CD4-positive, alpha-beta T cell treated with Interleukin-15 for 4 hours (primary cell): ENCODE results near the gene IFI44L.

Experiments
- DNase-seq: peaks from one replicate; pipeline ENCODE4 v3.0.0-alpha.2; 2020; ENCODE audit warnings: low spot score

IFI44L gene

DNA sequence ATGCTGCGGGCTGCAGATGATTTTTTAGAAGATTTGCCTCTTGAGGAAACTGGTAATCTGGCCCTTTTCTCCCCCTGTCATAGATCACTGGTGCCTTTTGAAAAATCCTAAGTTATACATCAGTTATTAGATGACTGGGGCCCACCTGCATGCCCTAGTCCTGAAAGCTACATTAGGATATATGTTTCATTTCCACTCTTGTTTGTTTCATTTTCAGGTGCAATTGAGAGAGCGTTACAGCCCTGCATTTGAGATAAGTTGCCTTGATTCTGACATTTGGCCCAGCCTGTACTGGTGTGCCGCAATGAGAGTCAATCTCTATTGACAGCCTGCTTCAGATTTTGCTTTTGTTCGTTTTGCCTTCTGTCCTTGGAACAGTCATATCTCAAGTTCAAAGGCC lies 21.3 kb downstream of the IFI44L start:
- no peak for DNase-seq

- peak; percentile 49 for DNase-seq
Observed at GRCh38 chr1:78645723-78646122, 25.5 kb downstream of the IFI44L start.

GRCh38 chr1:78647238-78647637 lies 27.0 kb downstream of the IFI44L start:
- DNase-seq, result no peak

DNA sequence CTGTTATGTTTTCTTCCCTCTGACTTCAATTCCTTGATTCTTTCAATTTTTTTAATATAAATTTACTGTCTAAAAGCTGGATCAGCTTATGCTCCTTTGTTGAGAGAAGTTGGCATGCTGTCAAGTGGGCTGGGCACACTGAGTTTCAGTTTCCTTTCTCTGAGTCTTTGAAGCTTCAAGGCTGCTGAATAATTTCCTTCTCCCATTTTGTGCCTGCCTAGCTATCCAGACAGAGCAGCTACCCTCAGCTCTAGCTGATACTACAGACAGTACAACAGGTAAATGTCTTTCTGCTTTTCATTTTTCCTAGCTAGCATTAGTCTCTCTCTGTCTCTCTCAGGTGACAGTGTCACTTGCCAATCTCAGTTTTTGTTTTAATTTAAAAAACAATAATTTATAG lies 29.4 kb downstream of the IFI44L start, which contains the start of gene IFI44:
Gene IFI44 (plus strand): TSS at position 204 of the 400 bp plus-strand sequence. CDS start 365 bp downstream, outside the sequence.
- DNase-seq, result peak; percentile 75

DNA sequence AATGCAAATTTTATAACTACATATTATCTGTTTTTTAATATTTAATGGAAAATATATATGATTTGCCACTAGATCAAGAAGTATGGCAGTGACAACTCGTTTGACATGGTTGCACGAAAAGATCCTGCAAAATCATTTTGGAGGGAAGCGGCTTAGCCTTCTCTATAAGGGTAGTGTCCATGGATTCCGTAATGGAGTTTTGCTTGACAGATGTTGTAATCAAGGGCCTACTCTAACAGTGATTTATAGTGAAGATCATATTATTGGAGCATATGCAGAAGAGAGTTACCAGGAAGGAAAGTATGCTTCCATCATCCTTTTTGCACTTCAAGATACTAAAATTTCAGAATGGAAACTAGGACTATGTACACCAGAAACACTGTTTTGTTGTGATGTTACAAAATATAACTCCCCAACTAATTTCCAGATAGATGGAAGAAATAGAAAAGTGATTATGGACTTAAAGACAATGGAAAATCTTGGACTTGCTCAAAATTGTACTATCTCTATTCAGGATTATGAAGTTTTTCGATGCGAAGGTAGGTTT lies 29.9 kb downstream of the IFI44L start:
- no peak for DNase-seq

DNA sequence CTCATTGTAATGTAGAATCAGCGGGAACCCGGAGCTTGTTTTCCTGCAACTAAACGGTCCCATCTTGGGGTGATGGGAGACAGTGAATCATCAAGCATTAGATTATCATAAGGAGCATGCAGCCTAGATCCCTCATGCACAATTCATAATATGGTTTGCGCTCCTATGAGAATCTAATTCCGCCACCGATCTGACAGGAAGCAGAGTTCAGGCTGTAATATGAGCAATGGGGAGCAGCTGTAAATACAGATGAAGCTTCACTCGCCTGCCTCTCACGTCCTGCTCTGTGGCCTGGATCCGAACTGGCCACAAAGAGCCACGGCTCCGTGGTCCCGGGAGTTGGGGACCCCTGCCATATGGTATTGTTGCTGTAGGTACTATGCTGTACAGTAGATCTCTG lies 31.0 kb downstream of the IFI44L start:
- DNase-seq, result peak; percentile 32

DNA sequence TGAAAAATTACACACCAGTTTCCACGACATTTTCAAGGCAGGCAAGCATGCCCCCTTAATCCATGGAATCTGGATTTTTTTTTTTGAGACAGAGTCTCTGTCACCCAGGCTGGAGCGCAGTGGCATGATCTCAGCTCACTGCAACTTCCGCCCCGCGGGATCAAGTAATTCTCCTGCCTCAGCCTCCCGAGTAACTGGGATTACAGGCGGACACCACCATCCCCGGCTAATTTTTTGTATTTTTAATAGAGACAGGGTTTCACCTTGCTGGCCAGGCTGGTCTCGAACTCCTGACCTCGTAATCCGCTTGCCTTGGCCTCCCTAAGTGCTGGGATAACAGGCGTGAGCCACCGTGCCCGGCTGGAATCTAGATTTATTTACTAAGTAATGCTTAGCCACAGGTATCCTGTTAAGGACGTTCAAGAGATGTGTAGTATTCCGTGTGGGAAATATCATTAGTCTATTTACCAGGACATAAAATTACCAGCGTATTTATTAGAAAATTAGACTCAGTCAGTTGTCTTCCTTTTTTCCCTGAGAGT lies 31.8 kb downstream of the IFI44L start:
- DNase-seq, result no peak

DNA sequence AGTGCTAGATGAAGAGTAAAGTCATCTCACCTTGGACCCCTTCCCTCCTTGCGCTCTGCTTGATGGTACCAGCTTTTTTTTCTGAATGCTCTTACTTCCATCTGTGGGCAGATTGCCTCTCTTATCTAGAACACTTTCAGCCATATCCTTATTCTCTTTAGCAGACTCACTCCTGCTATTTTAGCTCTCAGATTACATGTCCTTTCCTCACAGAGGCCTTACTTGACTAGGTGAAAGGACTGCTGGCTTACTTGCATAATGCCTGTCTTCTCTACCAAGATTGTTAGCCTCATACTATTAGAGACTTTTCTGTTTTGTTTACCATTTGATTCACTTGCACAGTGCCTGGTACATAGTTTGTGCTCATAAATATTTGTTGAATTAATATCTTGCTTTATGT lies 38.7 kb downstream of the IFI44L start:
- DNase-seq, result no peak

DNA sequence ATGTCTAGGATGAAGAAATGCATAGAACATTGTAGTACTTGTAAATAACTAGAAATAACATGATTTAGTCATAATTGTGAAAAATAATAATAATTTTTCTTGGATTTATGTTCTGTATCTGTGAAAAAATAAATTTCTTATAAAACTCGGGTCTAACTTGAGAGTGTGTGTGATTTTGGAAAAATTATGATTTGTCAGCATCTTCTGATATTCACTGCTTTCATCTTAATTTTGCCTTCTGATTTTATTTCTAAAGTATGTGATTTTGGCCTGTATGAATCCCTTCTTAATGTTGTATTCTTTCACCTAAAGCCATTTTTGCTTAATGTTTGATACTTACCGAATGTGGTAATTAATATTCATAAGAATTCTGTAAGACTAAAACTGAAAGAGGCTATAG lies 43.7 kb downstream of the IFI44L start:
- DNase-seq, result no peak

GRCh38 chr1:78664763-78665162 lies 44.5 kb downstream of the IFI44L start:
- DNase-seq, result no peak

DNA sequence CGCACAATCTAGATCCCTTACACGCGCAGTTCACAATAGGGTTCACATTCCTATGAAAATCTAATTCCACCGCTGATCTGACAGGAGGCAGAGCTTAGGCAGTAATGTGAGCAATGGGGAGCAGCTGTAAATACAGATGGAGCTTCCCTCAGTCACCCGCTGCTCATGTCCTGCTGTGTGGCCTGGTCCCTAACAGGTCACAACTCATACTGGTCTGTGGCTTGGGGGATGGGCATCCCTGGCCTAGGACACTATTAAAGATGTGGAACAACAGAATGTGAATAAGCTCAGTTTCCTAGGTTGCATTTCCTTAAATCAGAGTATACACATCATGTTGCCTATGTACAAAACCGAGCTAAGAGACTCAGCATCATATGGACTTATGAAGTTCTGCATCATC lies 45.6 kb downstream of the IFI44L start:
- no peak for DNase-seq

- no peak for DNase-seq
Observed at GRCh38 chr1:78667939-78668338, 47.7 kb downstream of the IFI44L start.

- DNase-seq, result no peak
Observed at GRCh38 chr1:78668427-78668826, 48.2 kb downstream of the IFI44L start.

DNA sequence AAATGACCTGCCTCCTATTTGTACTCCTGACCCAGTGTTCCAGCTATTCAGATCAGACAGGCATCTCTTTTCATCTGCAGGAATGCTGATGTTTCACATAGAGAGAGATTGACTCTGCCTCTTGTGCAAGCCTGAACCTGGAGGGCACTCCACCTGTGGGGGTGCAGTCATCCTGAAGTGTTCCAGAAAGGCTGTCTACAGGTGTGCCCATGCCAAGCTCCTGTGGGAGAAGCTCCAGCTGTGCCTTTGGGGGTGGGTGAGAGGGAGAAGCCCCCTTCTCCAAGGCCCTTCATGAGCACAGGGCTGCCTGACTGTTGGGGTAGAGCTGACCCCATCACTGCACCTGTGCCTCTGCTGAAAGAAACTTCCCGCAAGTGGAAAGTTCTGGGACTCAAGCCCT lies 52.2 kb downstream of the IFI44L start:
- DNase-seq, result no peak

DNA sequence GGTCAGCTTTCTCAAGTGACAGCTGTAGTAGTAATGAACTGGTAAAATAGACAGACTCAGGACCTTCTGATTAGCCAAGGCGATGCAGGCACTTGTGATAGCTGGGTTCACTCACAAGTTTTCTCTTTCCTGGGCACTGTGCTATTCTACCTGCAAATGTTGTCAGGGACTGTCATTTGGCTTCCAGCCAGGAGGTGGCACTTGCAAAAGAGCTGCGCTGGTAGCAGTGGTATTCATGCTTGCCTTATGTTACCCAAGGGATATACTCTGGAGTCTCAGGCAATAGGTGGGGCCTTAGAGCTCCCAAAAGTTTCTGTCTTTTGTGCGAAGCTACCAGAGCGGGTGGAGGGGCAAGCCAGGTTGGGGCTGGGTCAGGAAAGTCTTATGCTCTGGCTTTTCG lies 52.9 kb downstream of the IFI44L start:
- peak; percentile 17 for DNase-seq

DNA sequence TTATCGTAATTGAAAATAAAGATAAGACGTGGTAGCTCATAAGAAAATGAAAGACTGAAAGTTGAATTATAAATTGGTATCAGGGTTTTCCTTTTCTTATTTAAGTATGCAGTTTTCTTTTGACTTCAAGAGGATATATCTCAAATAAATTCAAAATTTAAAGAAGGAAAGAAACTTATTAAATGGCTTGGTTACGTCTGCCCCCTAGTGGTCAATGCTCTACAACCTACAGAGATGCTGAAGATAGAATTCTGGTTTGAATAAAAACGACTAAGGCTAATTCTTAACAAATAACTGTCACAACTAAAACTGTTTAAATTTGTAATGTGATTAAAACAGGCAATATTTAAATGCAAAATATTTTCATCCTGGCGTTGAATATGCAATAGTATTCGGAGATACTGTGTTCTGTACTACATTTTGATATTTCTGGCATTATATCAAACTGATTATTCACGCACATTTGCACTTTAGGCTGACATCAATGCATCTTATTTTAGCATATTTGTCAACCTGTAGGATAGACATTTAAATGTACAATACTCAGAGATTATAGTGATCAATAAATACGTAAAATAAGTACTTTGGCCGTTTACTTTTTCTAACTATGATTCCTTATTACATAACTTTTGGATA lies 56.2 kb downstream of the IFI44L start:
- peak; percentile 71 for DNase-seq

DNA sequence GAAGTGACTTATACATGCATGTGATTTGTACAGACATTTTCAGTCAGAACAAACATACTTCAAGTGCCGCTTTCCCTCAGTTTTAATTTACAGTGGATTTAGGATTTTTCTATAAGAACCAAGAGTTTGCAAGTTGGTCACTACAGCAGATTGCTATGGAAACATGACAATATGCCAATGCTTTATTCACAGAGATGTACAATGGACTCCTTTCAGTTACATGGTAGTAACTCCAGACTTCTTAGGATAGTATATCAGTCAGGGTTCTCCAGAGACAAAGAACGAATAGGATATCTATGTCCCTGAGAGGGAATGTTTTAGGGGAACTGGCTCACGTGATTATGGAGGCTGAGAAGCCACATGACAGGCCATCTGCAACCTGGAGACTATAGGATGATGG lies 56.7 kb downstream of the IFI44L start:
- no peak for DNase-seq

GRCh38 chr1:78677788-78678187 lies 57.5 kb downstream of the IFI44L start:
- DNase-seq, result no peak

GRCh38 chr1:78678324-78678723 lies 58.1 kb downstream of the IFI44L start:
- no peak for DNase-seq

DNA sequence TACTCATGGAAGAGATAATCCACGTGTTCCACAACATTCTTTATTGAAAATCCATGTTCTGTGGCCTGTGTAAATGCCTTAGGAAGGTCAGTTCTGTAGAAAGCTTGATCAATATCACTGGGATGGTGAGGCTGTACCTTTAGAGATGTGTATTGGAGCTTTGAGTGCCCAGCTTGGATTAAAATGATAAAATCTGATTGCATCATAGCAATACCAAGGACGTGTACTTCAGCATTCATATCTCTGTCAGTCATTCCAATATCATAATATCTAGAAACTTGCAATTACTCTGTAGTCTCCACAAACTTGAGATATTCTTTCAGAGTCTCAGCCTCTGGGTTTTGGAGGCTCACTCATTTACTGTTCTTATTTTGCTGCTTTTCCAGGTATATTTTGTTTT lies 61.0 kb downstream of the IFI44L start:
- no peak for DNase-seq

GRCh38 chr1:78682496-78682895 lies 62.2 kb downstream of the IFI44L start:
- DNase-seq, result no peak

GRCh38 chr1:78683079-78683478 lies 62.8 kb downstream of the IFI44L start:
- DNase-seq, result no peak

DNA sequence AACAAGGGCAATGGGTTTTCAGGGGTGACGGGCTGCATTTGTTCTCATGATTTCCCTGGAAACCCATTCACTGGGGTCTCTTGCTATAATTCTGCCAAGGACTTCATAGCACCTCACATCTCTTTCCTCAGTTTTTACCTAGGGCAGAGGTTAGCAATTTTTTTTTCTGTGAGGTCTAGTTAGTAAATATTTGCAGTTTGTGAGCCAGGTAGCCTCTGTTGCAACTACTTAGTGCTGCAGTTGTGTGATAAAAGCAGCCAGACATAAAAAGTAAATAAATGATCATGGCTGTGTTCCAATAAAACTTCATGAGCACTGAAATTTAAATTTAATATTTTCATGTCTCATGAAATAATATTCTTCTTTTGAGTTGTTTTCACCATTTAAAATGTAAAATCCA lies 67.1 kb downstream of the IFI44L start:
- no peak for DNase-seq

- no peak for DNase-seq
Observed at GRCh38 chr1:78687914-78688313, 67.7 kb downstream of the IFI44L start.
